GM23338 (cell line): Measurements from ENCODE around the gene EPAS1. TPM values are rescaled to one million over a fixed set of nuclear protein-coding genes. Genes with fewer than 3 reads are reported as not detected.

Experiments used
- ATAC-seq: fragments of 200-7000 bp; cut with Tn5 transposase; 3 replicates; pipeline ENCODE4 v1.9.1; 2020
- DNase-seq: peaks from one replicate; pipeline ENCODE4 v3.0.0-alpha.2; 2015; ENCODE audit warnings: low spot score
- H2AFZ ChIP-seq: fragments of 200-600 bp; sonication (generic); 2 replicates; pipeline ENCODE4 v1.8.0; 2016; ENCODE audit warnings: antibody characterized with exemption, mild to moderate bottlenecking, moderate library complexity
- H3F3A ChIP-seq: fragments of 200-600 bp; sonication (generic); replicated peaks from 2 replicates; pipeline ENCODE4 v1.8.0; 2017; ENCODE audit warnings: antibody characterized with exemption, mixed run types, low read depth
- H3K27ac ChIP-seq: fragments of 200-600 bp; sonication (generic); 2 replicates; pipeline ENCODE4 v1.6.1; 2016; ENCODE audit warnings: low read depth
- H3K27me3 ChIP-seq: fragments of 200-600 bp; sonication (generic); 2 replicates; pipeline ENCODE4 v1.8.0; 2016; ENCODE audit warnings: mild to moderate bottlenecking, mixed run types, moderate library complexity; ENCODE audit not compliant: insufficient read depth
- H3K36me3 ChIP-seq: fragments of 200-600 bp; sonication (generic); 2 replicates; pipeline ENCODE4 v1.8.0; 2016; ENCODE audit warnings: mild to moderate bottlenecking; ENCODE audit not compliant: insufficient read depth
- H3K4me1 ChIP-seq: fragments of 200-600 bp; sonication (generic); 2 replicates; pipeline ENCODE4 v1.8.0; 2016; ENCODE audit warnings: mild to moderate bottlenecking, moderate library complexity; ENCODE audit not compliant: insufficient read depth
- H3K4me2 ChIP-seq: fragments of 200-600 bp; sonication (generic); 2 replicates; pipeline ENCODE4 v1.7.1; 2017; ENCODE audit warnings: mixed run types
- H3K4me3 ChIP-seq: fragments of 200-600 bp; sonication (generic); 2 replicates; pipeline ENCODE4 v1.6.1; 2016; ENCODE audit warnings: mixed run types
- H3K79me2 ChIP-seq: fragments of 200-600 bp; sonication (generic); replicated peaks from 2 replicates; pipeline ENCODE4 v1.8.0; 2017; ENCODE audit warnings: mild to moderate bottlenecking; ENCODE audit not compliant: insufficient read depth
- H3K9me2 ChIP-seq: fragments of 200-600 bp; sonication (generic); 2 replicates; pipeline ENCODE4 v1.8.0; 2017; ENCODE audit not compliant: insufficient read depth
- H4K20me1 ChIP-seq: fragments of 200-600 bp; sonication (generic); replicated peaks from 2 replicates; pipeline ENCODE4 v1.8.0; 2017; ENCODE audit warnings: mild to moderate bottlenecking; ENCODE audit not compliant: insufficient read depth
- H3K27ac Mint-ChIP-seq: 2 replicates; pipeline ENCODE4 v1.8.0; 2020; ENCODE audit warnings: inconsistent platforms, mild to moderate bottlenecking, moderate library complexity, mixed read lengths
- H3K27me3 Mint-ChIP-seq: 3 replicates; pipeline ENCODE4 v1.8.0; 2022; ENCODE audit warnings: low read depth, mild to moderate bottlenecking, moderate library complexity, mixed read lengths, inconsistent platforms; ENCODE audit not compliant: insufficient read depth, poor library complexity
- H3K36me3 Mint-ChIP-seq: 3 replicates; pipeline ENCODE4 v1.8.0; 2021; ENCODE audit warnings: low read depth, mild to moderate bottlenecking, inconsistent platforms, moderate library complexity, mixed read lengths
- H3K4me1 Mint-ChIP-seq: 3 replicates; pipeline ENCODE4 v1.8.0; 2020; ENCODE audit warnings: mild to moderate bottlenecking, inconsistent platforms, mixed read lengths
- H3K4me3 Mint-ChIP-seq: 3 replicates; pipeline ENCODE4 v1.8.0; 2021; ENCODE audit warnings: moderate library complexity, mild to moderate bottlenecking, inconsistent platforms, mixed read lengths
- H3K9me3 Mint-ChIP-seq: 3 replicates; pipeline ENCODE4 v1.8.0; 2020; ENCODE audit warnings: moderate library complexity, mild to moderate bottlenecking, inconsistent platforms, mixed read lengths
- CREB1 ChIP-seq: fragments of 250-450 bp; sonication (Bioruptor Pico); IDR thresholded peaks from 2 replicates; pipeline ENCODE4 v1.5.0; 2020; ENCODE audit warnings: low read depth, mild to moderate bottlenecking, moderate library complexity
- ETS1 ChIP-seq: IDR thresholded peaks from 2 replicates; pipeline ENCODE4 v1.6.1; 2016; ENCODE audit warnings: antibody characterized with exemption
- EZH2phosphoT487 ChIP-seq: fragments of 200-600 bp; sonication (generic); IDR thresholded peaks from one replicate; pipeline ENCODE4 v1.8.1; 2018; ENCODE audit warnings: antibody characterized with exemption; ENCODE audit not compliant: unreplicated experiment
- NANOG ChIP-seq: IDR thresholded peaks from 2 replicates; pipeline ENCODE4 v1.6.1; 2016; ENCODE audit warnings: antibody characterized with exemption, borderline replicate concordance
- POLR2AphosphoS5 ChIP-seq: IDR thresholded peaks from 2 replicates; pipeline ENCODE4 v1.6.1; 2016; ENCODE audit warnings: antibody characterized with exemption, low read depth
- REST ChIP-seq: IDR thresholded peaks from one replicate; pipeline ENCODE4 v1.6.1; 2018; ENCODE audit warnings: antibody characterized with exemption; ENCODE audit not compliant: unreplicated experiment
- STAT1 ChIP-seq: IDR thresholded peaks from one replicate; pipeline ENCODE4 v1.6.1; 2016; ENCODE audit warnings: antibody characterized with exemption; ENCODE audit not compliant: unreplicated experiment
- ZNF114 ChIP-seq: fragments of 250-450 bp; sonication (Bioruptor Pico); IDR thresholded peaks from 2 replicates; pipeline ENCODE4 v1.5.0; 2020; ENCODE audit warnings: mild to moderate bottlenecking, moderate library complexity
- ZNF331 ChIP-seq: fragments of 250-450 bp; sonication (Bioruptor Pico); IDR thresholded peaks from 2 replicates; pipeline ENCODE4 v1.5.0; 2020; ENCODE audit warnings: low read depth, mild to moderate bottlenecking, moderate library complexity
- polyA plus RNA-seq: library from polyadenylated mRNA; unstranded; fragments of >200 nt; fragmentation: Nextera tagmentation; extraction: Ambion mirVana; gene quantifications from 2 replicates; pipeline ENCODE4 v1.2.1, GENCODE V29; 2016
- total RNA-seq: library from RNA; depleted of rRNA; stranded (reverse); fragments of >200 nt; shearing (Covaris generic); gene quantifications from 2 replicates; pipeline ENCODE4 v1.2.3, GENCODE V29; 2014

The EPAS1 gene
- total and polyA plus RNA-seq, 2 experiments from 2014 or later, result 0.68 to 5.4 TPM

GRCh38 chr2:46306330-46306751 is 9.1 kb downstream of the EPAS1 start:
- Mint-ChIP-seq H3K27ac (no peak overlapping the region), H3K36me3 (peaks cover 12% of the 10 kb centered on the region; the same call in 2 of the 3 replicates), H3K4me3 (no peak overlapping the region), H3K27me3 (peaks cover 22% of the 10 kb centered on the region), H3K9me3 (peaks cover 6% of the 10 kb centered on the region; the same call in 2 of the 3 replicates), H3K4me1 (peaks cover 27% of the 10 kb centered on the region)
- peaks cover 35% of the 10 kb centered on the region for H3K4me1 ChIP-seq
- peaks cover 25% of the 10 kb centered on the region for H3K27me3 ChIP-seq
- H4K20me1 ChIP-seq, result no peaks in the 10 kb centered on the region
- DNase-seq, result no peak
- H2AFZ ChIP-seq, result no peak overlapping the region
- H3K79me2 ChIP-seq, result no peaks in the 10 kb centered on the region
- H3K27ac ChIP-seq, result no peak overlapping the region
- no peak overlapping the region for H3K4me2 ChIP-seq
- no peaks in the 10 kb centered on the region for H3F3A ChIP-seq
- H3K4me3 ChIP-seq, result no peak overlapping the region
- no peak for ATAC-seq
- peaks cover 13% of the 10 kb centered on the region for H3K9me2 ChIP-seq
- TF ChIP-seq POLR2AphosphoS5 (no peak), REST (no peak), STAT1 (no peak), CREB1 (CRISPR knock-in tag) (no peak), ZNF331 (CRISPR knock-in tag) (no peak), ETS1 (no peak)
- H3K36me3 ChIP-seq, result no peaks in the 10 kb centered on the region

GRCh38 chr2:46306988-46307655 is 9.9 kb downstream of the EPAS1 start:
- H3K27ac ChIP-seq, result no peak overlapping the region
- no peak overlapping the region for H3K4me2 ChIP-seq
- H3F3A ChIP-seq, result no peaks in the 10 kb centered on the region
- H3K79me2 ChIP-seq, result no peaks in the 10 kb centered on the region
- H3K9me2 ChIP-seq, result peaks cover 13% of the 10 kb centered on the region
- peaks cover 35% of the 10 kb centered on the region for H3K4me1 ChIP-seq
- ATAC-seq (no peak), DNase-seq (no peak)
- H3K9me3 Mint-ChIP-seq, result peaks cover 6% of the 10 kb centered on the region; the same call in 2 of the 3 replicates
- no peaks in the 10 kb centered on the region for H4K20me1 ChIP-seq
- no peaks in the 10 kb centered on the region for H3K36me3 ChIP-seq
- peaks cover 15% of the 10 kb centered on the region for H3K27me3 Mint-ChIP-seq
- H3K4me1 Mint-ChIP-seq, result peaks cover 27% of the 10 kb centered on the region
- H3K4me3 Mint-ChIP-seq, result no peak overlapping the region
- no peak overlapping the region for H2AFZ ChIP-seq
- H3K4me3 ChIP-seq, result no peak overlapping the region
- peaks cover 17% of the 10 kb centered on the region for H3K27me3 ChIP-seq
- peaks cover 12% of the 10 kb centered on the region; the same call in 2 of the 3 replicates for H3K36me3 Mint-ChIP-seq
- no peak overlapping the region for H3K27ac Mint-ChIP-seq
- TF ChIP-seq REST (no peak), EZH2phosphoT487 (no peak), POLR2AphosphoS5 (no peak), STAT1 (no peak), NANOG (no peak), ETS1 (no peak), ZNF114 (CRISPR knock-in tag) (no peak)
